OCI-LY7 (cell line): ENCODE data around the gene PRAC2. TPM values are rescaled to one million over a fixed set of nuclear protein-coding genes. Genes with fewer than 3 reads are reported as not detected.

ENCODE experiments used
- BruUV-seq: library from RNA; stranded (reverse); fragments of 400-500 nt; replicated peaks from 2 replicates; lab custom pipeline; 2021; lab: Mats Ljungman, UMichigan
- CTCF ChIA-PET: fragments of 300-600 bp; sonication (Branson Sonifier 250); formaldehyde crosslinking; loops from one replicate; lab custom pipeline; 2022; ENCODE audit warnings: antibody characterized with exemption; ENCODE audit not compliant: unreplicated experiment; lab: Charles Lee
- POLR2A ChIA-PET: fragments of 300-600 bp; sonication (Branson Sonifier 250); formaldehyde crosslinking; loops from one replicate; lab custom pipeline; 2022; ENCODE audit warnings: antibody characterized with exemption; lab: Charles Lee
- DNase-seq: peaks from one replicate; pipeline ENCODE4 v3.0.0-alpha.2; 2015; ENCODE audit warnings: low spot score
- H2AFZ ChIP-seq: fragments of 200-600 bp; sonication (generic), shearing (Covaris generic); 2 replicates; pipeline ENCODE4 v1.6.1; 2014; ENCODE audit warnings: mild to moderate bottlenecking, antibody characterized with exemption, low read length, moderate library complexity
- H3K27ac ChIP-seq: fragments of 200-600 bp; sonication (generic); 2 replicates; pipeline ENCODE4 v1.5.1; 2014; ENCODE audit warnings: mixed run types, low read depth, mild to moderate bottlenecking, moderate library complexity, low read length, inconsistent platforms; ENCODE audit not compliant: poor library complexity, severe bottlenecking
- H3K36me3 ChIP-seq: fragments of 200-600 bp; sonication (generic); 2 replicates; pipeline ENCODE4 v1.6.1; 2014; ENCODE audit warnings: mild to moderate bottlenecking, antibody characterized with exemption, low read length, moderate library complexity, mixed read lengths; ENCODE audit not compliant: insufficient read depth
- H3K4me1 ChIP-seq: fragments of 200-600 bp; sonication (generic); 2 replicates; pipeline ENCODE4 v1.5.1; 2014; ENCODE audit warnings: mild to moderate bottlenecking, low read length; ENCODE audit not compliant: insufficient read depth, poor library complexity, severe bottlenecking
- H3K4me2 ChIP-seq: fragments of 200-600 bp; sonication (generic); 2 replicates; pipeline ENCODE4 v1.6.1; 2014; ENCODE audit warnings: mild to moderate bottlenecking, low read length
- H3K4me3 ChIP-seq: fragments of 200-600 bp; sonication (generic); 2 replicates; pipeline ENCODE4 v1.5.1; 2014; ENCODE audit warnings: mild to moderate bottlenecking, low read depth, low read length; ENCODE audit not compliant: poor library complexity, severe bottlenecking
- H3K79me2 ChIP-seq: fragments of 200-600 bp; sonication (generic); 2 replicates; pipeline ENCODE4 v1.6.1; 2016; ENCODE audit warnings: low read depth, mild to moderate bottlenecking, low read length, moderate library complexity, mixed read lengths; ENCODE audit not compliant: insufficient read depth
- H3K9me2 ChIP-seq: fragments of 200-600 bp; sonication (generic); 2 replicates; pipeline ENCODE4 v1.6.1; 2016; ENCODE audit warnings: mild to moderate bottlenecking, low read length, mixed read lengths; ENCODE audit not compliant: insufficient read depth
- H3K9me3 ChIP-seq: fragments of 200-600 bp; sonication (generic); 2 replicates; pipeline ENCODE4 v1.6.1; 2014; ENCODE audit warnings: mild to moderate bottlenecking, mixed run types, low read length, mixed read lengths
- H4K20me1 ChIP-seq: fragments of 200-600 bp; sonication (generic); 2 replicates; pipeline ENCODE4 v1.6.1; 2014; ENCODE audit warnings: mild to moderate bottlenecking, antibody characterized with exemption, low read length, moderate library complexity, mixed read lengths; ENCODE audit not compliant: insufficient read depth
- EZH2phosphoT487 ChIP-seq: fragments of 200-600 bp; sonication (generic); IDR thresholded peaks from 2 replicates; pipeline ENCODE4 v1.6.1; 2018; ENCODE audit warnings: low read depth, borderline replicate concordance, mild to moderate bottlenecking, mixed run types, antibody characterized with exemption, low read length, moderate library complexity, mixed read lengths
- intact Hi-C: fragments of 100-400 bp; cut with micrococcal nuclease; formaldehyde crosslinking; loops from one replicate; pipeline ENCODE4 v1.10.0; 2022; ENCODE audit not compliant: unreplicated experiment
- total RNA-seq, 2 experiments: library from RNA; depleted of rRNA in 1 of 2; stranded (reverse); fragments of >200 nt in 1 of 2; shearing (Covaris generic) in 1 of 2; gene quantifications; 2 replicates each; pipeline ENCODE4 v1.2.3, GENCODE V29; 2014 to 2022
- TF ChIP-seq, protein P1 (sequence below): fragments of 200-600 bp; sonication (generic); conservative IDR thresholded peaks from 2 replicates; pipeline ENCODE4 v1.5.1; 2014; ENCODE audit warnings: mild to moderate bottlenecking, antibody characterized with exemption, low read length, moderate library complexity, mixed read lengths

PRAC2 gene
- total RNA-seq, 2 experiments from 2014 or later = not detected

DNA sequence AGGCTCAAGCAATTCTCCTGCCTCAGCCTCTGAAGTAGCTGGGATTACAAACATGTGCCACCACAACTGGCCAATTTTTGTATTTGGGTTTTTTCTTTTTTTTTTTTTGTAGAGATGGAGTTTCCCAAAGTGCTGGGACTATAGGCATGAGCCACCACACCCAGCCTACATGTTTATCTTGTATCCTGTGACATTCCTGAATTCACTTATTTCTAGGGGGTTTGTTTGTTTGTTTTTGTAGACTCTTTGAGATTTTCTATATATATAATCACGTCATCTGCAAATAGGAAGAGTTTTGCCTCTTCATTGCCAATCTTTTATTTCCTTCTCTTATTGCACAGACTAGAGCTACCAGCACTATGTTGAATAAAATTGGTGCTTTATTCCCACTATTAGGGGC, 29.8 kb upstream of the PRAC2 start:
- Histone ChIP-seq H3K4me3 (no peak overlapping the region), H3K36me3 (no peaks in the 10 kb centered on the region), H4K20me1 (no peaks in the 10 kb centered on the region), H3K4me1 (no peaks in the 10 kb centered on the region), H3K27ac (no peak overlapping the region), H3K4me2 (no peak overlapping the region), H3K9me3 (no peaks in the 10 kb centered on the region), H3K9me2 (no peaks in the 10 kb centered on the region), H3K79me2 (no peaks in the 10 kb centered on the region), H2AFZ (no peak overlapping the region)
- intact Hi-C loops = no loop called here
- no TSS peak for BruUV-seq
- no peak for DNase-seq
- CTCF ChIA-PET = no interaction called here
- TF ChIP-seq, protein P1, sequence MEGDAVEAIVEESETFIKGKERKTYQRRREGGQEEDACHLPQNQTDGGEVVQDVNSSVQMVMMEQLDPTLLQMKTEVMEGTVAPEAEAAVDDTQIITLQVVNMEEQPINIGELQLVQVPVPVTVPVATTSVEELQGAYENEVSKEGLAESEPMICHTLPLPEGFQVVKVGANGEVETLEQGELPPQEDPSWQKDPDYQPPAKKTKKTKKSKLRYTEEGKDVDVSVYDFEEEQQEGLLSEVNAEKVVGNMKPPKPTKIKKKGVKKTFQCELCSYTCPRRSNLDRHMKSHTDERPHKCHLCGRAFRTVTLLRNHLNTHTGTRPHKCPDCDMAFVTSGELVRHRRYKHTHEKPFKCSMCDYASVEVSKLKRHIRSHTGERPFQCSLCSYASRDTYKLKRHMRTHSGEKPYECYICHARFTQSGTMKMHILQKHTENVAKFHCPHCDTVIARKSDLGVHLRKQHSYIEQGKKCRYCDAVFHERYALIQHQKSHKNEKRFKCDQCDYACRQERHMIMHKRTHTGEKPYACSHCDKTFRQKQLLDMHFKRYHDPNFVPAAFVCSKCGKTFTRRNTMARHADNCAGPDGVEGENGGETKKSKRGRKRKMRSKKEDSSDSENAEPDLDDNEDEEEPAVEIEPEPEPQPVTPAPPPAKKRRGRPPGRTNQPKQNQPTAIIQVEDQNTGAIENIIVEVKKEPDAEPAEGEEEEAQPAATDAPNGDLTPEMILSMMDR = no peak
- no peak for TF ChIP-seq EZH2phosphoT487
- POLR2A ChIA-PET = no interaction called here

DNA sequence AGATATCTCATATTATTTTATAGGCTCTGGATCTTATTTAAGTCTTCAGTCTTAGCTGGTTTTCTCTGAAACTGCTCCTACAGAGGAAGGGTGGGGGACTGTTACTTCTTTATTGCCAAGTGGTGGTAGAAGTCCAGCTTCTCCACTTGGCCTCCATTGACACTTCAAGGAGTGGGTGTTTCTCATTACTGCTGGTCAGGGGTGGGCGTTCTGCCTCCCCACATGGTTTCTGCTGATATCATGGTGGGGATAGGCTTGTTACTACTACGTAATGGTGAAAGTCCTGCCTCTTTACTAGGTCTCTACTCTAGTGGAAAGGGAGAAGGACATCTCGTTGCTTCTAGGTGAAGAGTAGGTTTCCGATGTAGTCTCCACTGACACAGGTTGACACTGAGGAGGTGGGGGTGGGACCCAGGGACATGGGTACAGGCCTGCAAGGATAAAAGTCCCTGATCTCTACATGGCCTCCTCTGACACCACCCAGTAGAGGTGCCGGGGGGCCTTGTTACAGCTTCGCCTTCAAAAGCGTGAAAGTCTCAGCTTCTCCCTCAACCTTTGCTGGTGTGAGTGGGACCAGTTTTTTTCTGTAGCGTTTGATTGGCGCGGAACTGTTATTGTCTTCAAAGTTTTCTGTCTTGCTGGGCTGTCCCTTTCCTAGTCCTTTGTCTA, 21.0 kb upstream of the PRAC2 start:
- Histone ChIP-seq H3K9me2 (no peaks in the 10 kb centered on the region), H3K27ac (no peak overlapping the region), H3K4me2 (no peak overlapping the region), H2AFZ (no peak overlapping the region), H3K9me3 (no peaks in the 10 kb centered on the region), H3K4me3 (no peak overlapping the region), H3K36me3 (no peaks in the 10 kb centered on the region), H3K79me2 (no peaks in the 10 kb centered on the region), H4K20me1 (no peaks in the 10 kb centered on the region), H3K4me1 (no peaks in the 10 kb centered on the region)
- no peak for TF ChIP-seq EZH2phosphoT487
- TF ChIP-seq, protein P1 = no peak
- ChIA-PET CTCF (no interaction called here), POLR2A (no interaction called here)
- intact Hi-C loops = no loop called here
- no peak for DNase-seq
- BruUV-seq = no TSS peak
